HEK293 (cell line): Measurements from ENCODE around the gene PUM2.

Experiments used
- CTCF ChIA-PET: fragments of 350-600 bp; formaldehyde crosslinking; extraction: SDS; loops from one replicate; lab custom pipeline; 2021; ENCODE audit warnings: antibody characterized with exemption; lab: Yijun Ruan, JAX
- POLR2A ChIA-PET: fragments of 300-600 bp; formaldehyde crosslinking; extraction: SDS; loops from one replicate; lab custom pipeline; 2020; ENCODE audit warnings: antibody characterized with exemption, inconsistent platforms; lab: Yijun Ruan, JAX
- H3K27ac ChIP-seq: fragments of 200-500 bp; sonication (Bioruptor generic); 2 replicates; pipeline ENCODE4 v1.5.1; 2014; ENCODE audit warnings: low read depth, low read length, control low read depth, inconsistent platforms; ENCODE audit errors: extremely low read depth
- H3K36me3 ChIP-seq, 2 experiments: fragments of 200-500 bp in 1 of 2; sonication (Bioruptor generic) in 1 of 2; 1 replicate in 1 of 2; 2 replicates in 1 of 2; pipeline ENCODE4 v1.5.1; 2014 to 2017; ENCODE audit warnings: inconsistent platforms in 2 of 2, low read length in 2 of 2; ENCODE audit not compliant: control insufficient read depth in 2 of 2, insufficient read depth in 1 of 2
- H3K4me1 ChIP-seq: fragments of 200-500 bp; sonication (Bioruptor generic); 2 replicates; pipeline ENCODE4 v1.5.1; 2014; ENCODE audit warnings: mild to moderate bottlenecking, low read length, inconsistent platforms; ENCODE audit not compliant: control insufficient read depth, insufficient read depth
- H3K4me3 ChIP-seq: 2 replicates; pipeline ENCODE4 v1.5.1; 2011; ENCODE audit warnings: low read depth, mild to moderate bottlenecking, control low read depth, low read length, moderate library complexity
- H3K9me3 ChIP-seq: fragments of 200-500 bp; sonication (Bioruptor generic); 2 replicates; pipeline ENCODE4 v1.5.1; 2014; ENCODE audit warnings: low read depth, low read length, inconsistent platforms; ENCODE audit not compliant: control insufficient read depth, insufficient read depth
- GLIS1 ChIP-seq: fragments of 450-650 bp; formaldehyde crosslinking; IDR thresholded peaks from 2 replicates; pipeline ENCODE4 v1.5.1; 2016; ENCODE audit warnings: missing biosample characterization, missing genetic modification characterization
- KLF1 ChIP-seq: fragments of 450-650 bp; formaldehyde crosslinking; IDR thresholded peaks from 2 replicates; pipeline ENCODE4 v1.5.1; 2016; ENCODE audit warnings: missing biosample characterization, missing genetic modification characterization
- TCF7L2 ChIP-seq: IDR thresholded peaks from 2 replicates; pipeline ENCODE4 v1.6.1; 2011; ENCODE audit warnings: low read depth, mild to moderate bottlenecking, inconsistent platforms, low read length, moderate library complexity, borderline replicate concordance
- ZIC2 ChIP-seq: fragments of 450-650 bp; formaldehyde crosslinking; IDR thresholded peaks from 2 replicates; pipeline ENCODE4 v1.5.1; 2016; ENCODE audit warnings: missing biosample characterization, missing genetic modification characterization
- ZNF138 ChIP-seq: fragments of 450-650 bp; formaldehyde crosslinking; IDR thresholded peaks from 2 replicates; pipeline ENCODE4 v1.5.1; 2016; ENCODE audit warnings: missing biosample characterization, missing genetic modification characterization, borderline replicate concordance
- ZNF19 ChIP-seq: fragments of 450-650 bp; formaldehyde crosslinking; IDR thresholded peaks from 2 replicates; pipeline ENCODE4; 2016; ENCODE audit warnings: missing biosample characterization, missing genetic modification characterization, low read depth
- ZNF202 ChIP-seq: fragments of 450-650 bp; formaldehyde crosslinking; IDR thresholded peaks from 2 replicates; pipeline ENCODE4 v1.5.1; 2016; ENCODE audit warnings: missing biosample characterization, missing genetic modification characterization, borderline replicate concordance
- ZNF214 ChIP-seq: fragments of 450-650 bp; formaldehyde crosslinking; IDR thresholded peaks from 2 replicates; pipeline ENCODE4 v1.5.1; 2017; ENCODE audit warnings: missing biosample characterization, mild to moderate bottlenecking, missing genetic modification characterization, borderline replicate concordance
- ZNF521 ChIP-seq: fragments of 450-650 bp; formaldehyde crosslinking; IDR thresholded peaks from 2 replicates; pipeline ENCODE4 v1.5.1; 2017; ENCODE audit warnings: missing biosample characterization, mild to moderate bottlenecking, missing genetic modification characterization
- ZNF548 ChIP-seq: fragments of 450-650 bp; formaldehyde crosslinking; IDR thresholded peaks from 2 replicates; pipeline ENCODE4 v1.5.1; 2016; ENCODE audit warnings: missing biosample characterization, missing genetic modification characterization
- ZNF600 ChIP-seq: fragments of 450-650 bp; formaldehyde crosslinking; IDR thresholded peaks from 2 replicates; pipeline ENCODE4 v1.5.1; 2016; ENCODE audit warnings: missing biosample characterization, missing genetic modification characterization
- ZNF610 ChIP-seq: fragments of 450-650 bp; formaldehyde crosslinking; IDR thresholded peaks from 2 replicates; pipeline ENCODE4 v1.5.1; 2016; ENCODE audit warnings: missing biosample characterization, missing genetic modification characterization, borderline replicate concordance
- ZNF623 ChIP-seq: fragments of 450-650 bp; formaldehyde crosslinking; IDR thresholded peaks from 2 replicates; pipeline ENCODE4 v1.5.1; 2016; ENCODE audit warnings: missing biosample characterization, missing genetic modification characterization
- ZNF626 ChIP-seq: fragments of 450-650 bp; sonication (Bioruptor Pico); formaldehyde crosslinking; IDR thresholded peaks from 2 replicates; pipeline ENCODE4 v1.5.1; 2018; ENCODE audit warnings: missing biosample characterization, missing genetic modification characterization, inconsistent platforms
- ZNF677 ChIP-seq: fragments of 450-650 bp; IDR thresholded peaks from 2 replicates; pipeline ENCODE4 v1.5.0; 2018; ENCODE audit warnings: missing biosample characterization, mild to moderate bottlenecking, missing genetic modification characterization, moderate library complexity
- ZNF692 ChIP-seq: fragments of 450-650 bp; formaldehyde crosslinking; IDR thresholded peaks from 2 replicates; pipeline ENCODE4 v1.5.1; 2016; ENCODE audit warnings: missing biosample characterization, missing genetic modification characterization
- ZNF747 ChIP-seq: fragments of 450-650 bp; formaldehyde crosslinking; IDR thresholded peaks from 2 replicates; pipeline ENCODE4 v1.5.1; 2016; ENCODE audit warnings: missing biosample characterization, missing genetic modification characterization
- ZSCAN5A ChIP-seq: fragments of 450-650 bp; formaldehyde crosslinking; IDR thresholded peaks from 2 replicates; pipeline ENCODE4 v1.5.1; 2016; ENCODE audit warnings: missing biosample characterization, missing genetic modification characterization
- TF ChIP-seq, protein P1 (sequence below): fragments of 450-650 bp; formaldehyde crosslinking; IDR thresholded peaks from 2 replicates; pipeline ENCODE4 v1.5.1; 2017; ENCODE audit warnings: missing biosample characterization, missing genetic modification characterization
- TF ChIP-seq, protein P2 (sequence below): fragments of 450-650 bp; formaldehyde crosslinking; IDR thresholded peaks from 2 replicates; pipeline ENCODE4 v1.5.1; 2016; ENCODE audit warnings: missing biosample characterization, missing genetic modification characterization, low read depth
- TF ChIP-seq, protein P3 (sequence below): fragments of 450-650 bp; formaldehyde crosslinking; IDR thresholded peaks from 2 replicates; pipeline ENCODE4 v1.5.1; 2017; ENCODE audit warnings: missing biosample characterization, missing genetic modification characterization

PUM2 gene

DNA sequence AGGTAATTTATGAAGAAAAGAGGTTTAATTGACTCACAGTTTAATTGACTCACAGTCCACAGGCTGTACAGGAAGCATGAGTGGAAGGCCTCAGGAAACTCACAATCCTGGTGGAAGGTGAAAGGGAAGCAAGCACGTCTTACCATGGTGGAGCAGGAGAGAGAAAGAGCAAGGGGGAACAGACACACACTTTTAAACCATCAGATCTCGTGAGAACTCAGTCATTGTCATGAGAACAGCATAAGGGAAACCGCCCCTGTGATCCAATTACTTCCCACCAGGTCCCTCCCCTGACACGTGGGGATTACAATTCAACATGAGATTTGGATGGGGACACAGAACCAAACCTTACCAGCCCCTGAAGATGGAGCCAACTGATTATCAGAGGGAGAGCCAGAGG lies 11.2 kb upstream of the PUM2 start:
- no peaks in the 10 kb centered on the region for H3K9me3 ChIP-seq
- no peak for TF ChIP-seq ZNF623 (tag by site-specific recombination)
- TF ChIP-seq ZNF19 (tag by site-specific recombination), result no peak
- no peak for TF ChIP-seq ZNF202
- TF ChIP-seq TCF7L2, result no peak
- no peak for TF ChIP-seq ZNF548 (tag by site-specific recombination)
- no peak for TF ChIP-seq ZIC2 (tag by site-specific recombination)
- TF ChIP-seq, protein P1, sequence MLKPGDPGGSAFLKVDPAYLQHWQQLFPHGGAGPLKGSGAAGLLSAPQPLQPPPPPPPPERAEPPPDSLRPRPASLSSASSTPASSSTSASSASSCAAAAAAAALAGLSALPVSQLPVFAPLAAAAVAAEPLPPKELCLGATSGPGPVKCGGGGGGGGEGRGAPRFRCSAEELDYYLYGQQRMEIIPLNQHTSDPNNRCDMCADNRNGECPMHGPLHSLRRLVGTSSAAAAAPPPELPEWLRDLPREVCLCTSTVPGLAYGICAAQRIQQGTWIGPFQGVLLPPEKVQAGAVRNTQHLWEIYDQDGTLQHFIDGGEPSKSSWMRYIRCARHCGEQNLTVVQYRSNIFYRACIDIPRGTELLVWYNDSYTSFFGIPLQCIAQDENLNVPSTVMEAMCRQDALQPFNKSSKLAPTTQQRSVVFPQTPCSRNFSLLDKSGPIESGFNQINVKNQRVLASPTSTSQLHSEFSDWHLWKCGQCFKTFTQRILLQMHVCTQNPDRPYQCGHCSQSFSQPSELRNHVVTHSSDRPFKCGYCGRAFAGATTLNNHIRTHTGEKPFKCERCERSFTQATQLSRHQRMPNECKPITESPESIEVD (tag by site-specific recombination), result no peak
- TF ChIP-seq, protein P2, sequence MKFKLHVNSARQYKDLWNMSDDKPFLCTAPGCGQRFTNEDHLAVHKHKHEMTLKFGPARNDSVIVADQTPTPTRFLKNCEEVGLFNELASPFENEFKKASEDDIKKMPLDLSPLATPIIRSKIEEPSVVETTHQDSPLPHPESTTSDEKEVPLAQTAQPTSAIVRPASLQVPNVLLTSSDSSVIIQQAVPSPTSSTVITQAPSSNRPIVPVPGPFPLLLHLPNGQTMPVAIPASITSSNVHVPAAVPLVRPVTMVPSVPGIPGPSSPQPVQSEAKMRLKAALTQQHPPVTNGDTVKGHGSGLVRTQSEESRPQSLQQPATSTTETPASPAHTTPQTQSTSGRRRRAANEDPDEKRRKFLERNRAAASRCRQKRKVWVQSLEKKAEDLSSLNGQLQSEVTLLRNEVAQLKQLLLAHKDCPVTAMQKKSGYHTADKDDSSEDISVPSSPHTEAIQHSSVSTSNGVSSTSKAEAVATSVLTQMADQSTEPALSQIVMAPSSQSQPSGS (tag by site-specific recombination), result no peak
- TF ChIP-seq ZNF600, result no peak
- no peak for TF ChIP-seq ZSCAN5A
- TF ChIP-seq ZNF138 (tag by site-specific recombination), result no peak
- TF ChIP-seq ZNF610 (tag by site-specific recombination), result no peak
- TF ChIP-seq, protein P3, sequence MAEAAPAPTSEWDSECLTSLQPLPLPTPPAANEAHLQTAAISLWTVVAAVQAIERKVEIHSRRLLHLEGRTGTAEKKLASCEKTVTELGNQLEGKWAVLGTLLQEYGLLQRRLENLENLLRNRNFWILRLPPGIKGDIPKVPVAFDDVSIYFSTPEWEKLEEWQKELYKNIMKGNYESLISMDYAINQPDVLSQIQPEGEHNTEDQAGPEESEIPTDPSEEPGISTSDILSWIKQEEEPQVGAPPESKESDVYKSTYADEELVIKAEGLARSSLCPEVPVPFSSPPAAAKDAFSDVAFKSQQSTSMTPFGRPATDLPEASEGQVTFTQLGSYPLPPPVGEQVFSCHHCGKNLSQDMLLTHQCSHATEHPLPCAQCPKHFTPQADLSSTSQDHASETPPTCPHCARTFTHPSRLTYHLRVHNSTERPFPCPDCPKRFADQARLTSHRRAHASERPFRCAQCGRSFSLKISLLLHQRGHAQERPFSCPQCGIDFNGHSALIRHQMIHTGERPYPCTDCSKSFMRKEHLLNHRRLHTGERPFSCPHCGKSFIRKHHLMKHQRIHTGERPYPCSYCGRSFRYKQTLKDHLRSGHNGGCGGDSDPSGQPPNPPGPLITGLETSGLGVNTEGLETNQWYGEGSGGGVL (tag by site-specific recombination), result no peak
- H3K4me1 ChIP-seq, result no peaks in the 10 kb centered on the region
- no peak overlapping the region for H3K4me3 ChIP-seq
- POLR2A ChIA-PET, result no interaction called here
- CTCF ChIA-PET, result no interaction called here
- H3K27ac ChIP-seq, result no peak overlapping the region
- no peaks in the 10 kb centered on the region for H3K36me3 ChIP-seq

- POLR2A ChIA-PET, result no interaction called here
These were observed 8.5 kb upstream of the PUM2 start for GRCh38 chr2:20359096-20359495.

More at GRCh38 chr2:20359096-20359495, 8.5 kb upstream of the PUM2 start:
- Histone ChIP-seq H3K4me3 (no peak overlapping the region), H3K27ac (no peak overlapping the region), H3K36me3 (no peaks in the 10 kb centered on the region), H3K4me1 (peaks cover under 1% of the 10 kb centered on the region; the same call in 1 of the 2 replicates), H3K9me3 (no peaks in the 10 kb centered on the region)
- TF ChIP-seq TCF7L2 (no peak), ZNF677 (no peak), ZNF214 (no peak), ZNF692 (tag by site-specific recombination) (no peak), ZNF521 (tag by site-specific recombination) (no peak), ZNF747 (tag by site-specific recombination) (no peak), ZNF626 (no peak), KLF1 (no peak), GLIS1 (tag by site-specific recombination) (no peak)
- CTCF ChIA-PET, result interaction anchor here (1.5 kb wide), 1 partner anchor 283 kb away, joined by 5 read pairs; no protein-coding TSS in a partner anchor
